GM12801 (cell line): ENCODE data around the gene KCNMA1.

Experiments
- TF ChIP-seq, protein P1 (sequence below): IDR thresholded peaks from one replicate; pipeline ENCODE4 v1.5.1; 2011; ENCODE audit warnings: control low read depth; ENCODE audit not compliant: insufficient read length; ENCODE audit errors: extremely low read depth

KCNMA1 gene

DNA sequence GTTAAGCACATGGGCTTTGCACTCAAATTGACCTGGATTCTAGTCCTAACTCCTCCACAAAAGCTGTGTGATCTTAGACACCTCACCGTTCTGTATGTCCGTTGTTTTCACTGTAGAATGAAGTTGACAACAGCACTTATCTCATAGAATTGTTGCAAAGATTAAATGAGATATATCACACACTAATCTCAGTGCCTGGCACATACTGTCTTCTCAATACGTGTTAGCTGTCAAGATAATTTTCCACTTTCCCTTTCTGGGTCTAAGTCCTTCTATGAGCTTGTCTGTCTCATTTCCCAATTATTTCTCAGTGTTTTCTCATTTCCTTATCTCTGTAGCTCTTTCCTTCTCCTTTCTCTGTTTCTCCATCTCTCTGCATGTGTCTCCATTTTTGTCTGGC, 296.6 kb downstream of the KCNMA1 start:
- TF ChIP-seq, protein P1, sequence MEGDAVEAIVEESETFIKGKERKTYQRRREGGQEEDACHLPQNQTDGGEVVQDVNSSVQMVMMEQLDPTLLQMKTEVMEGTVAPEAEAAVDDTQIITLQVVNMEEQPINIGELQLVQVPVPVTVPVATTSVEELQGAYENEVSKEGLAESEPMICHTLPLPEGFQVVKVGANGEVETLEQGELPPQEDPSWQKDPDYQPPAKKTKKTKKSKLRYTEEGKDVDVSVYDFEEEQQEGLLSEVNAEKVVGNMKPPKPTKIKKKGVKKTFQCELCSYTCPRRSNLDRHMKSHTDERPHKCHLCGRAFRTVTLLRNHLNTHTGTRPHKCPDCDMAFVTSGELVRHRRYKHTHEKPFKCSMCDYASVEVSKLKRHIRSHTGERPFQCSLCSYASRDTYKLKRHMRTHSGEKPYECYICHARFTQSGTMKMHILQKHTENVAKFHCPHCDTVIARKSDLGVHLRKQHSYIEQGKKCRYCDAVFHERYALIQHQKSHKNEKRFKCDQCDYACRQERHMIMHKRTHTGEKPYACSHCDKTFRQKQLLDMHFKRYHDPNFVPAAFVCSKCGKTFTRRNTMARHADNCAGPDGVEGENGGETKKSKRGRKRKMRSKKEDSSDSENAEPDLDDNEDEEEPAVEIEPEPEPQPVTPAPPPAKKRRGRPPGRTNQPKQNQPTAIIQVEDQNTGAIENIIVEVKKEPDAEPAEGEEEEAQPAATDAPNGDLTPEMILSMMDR: no peak

DNA sequence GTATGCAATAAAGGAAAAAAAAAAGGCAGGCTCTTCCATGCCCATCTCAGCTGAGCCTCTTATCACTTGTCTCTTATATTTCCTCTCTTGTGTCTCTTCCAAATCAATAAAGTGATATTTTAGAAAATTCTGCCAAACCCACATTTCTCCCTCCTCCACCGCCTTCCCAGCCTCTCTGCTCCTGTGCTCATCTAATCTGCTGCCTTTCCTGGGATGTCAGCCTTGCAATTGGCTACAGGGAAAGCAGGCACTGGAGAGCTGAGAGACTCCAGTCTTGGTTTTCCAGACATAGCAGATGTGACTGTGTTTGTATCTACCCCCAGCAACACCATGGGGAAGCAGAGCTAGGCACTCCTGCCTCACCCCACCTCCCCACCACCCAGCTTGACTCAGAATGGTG, 298.4 kb downstream of the KCNMA1 start:
- TF ChIP-seq, protein P1: no peak

DNA sequence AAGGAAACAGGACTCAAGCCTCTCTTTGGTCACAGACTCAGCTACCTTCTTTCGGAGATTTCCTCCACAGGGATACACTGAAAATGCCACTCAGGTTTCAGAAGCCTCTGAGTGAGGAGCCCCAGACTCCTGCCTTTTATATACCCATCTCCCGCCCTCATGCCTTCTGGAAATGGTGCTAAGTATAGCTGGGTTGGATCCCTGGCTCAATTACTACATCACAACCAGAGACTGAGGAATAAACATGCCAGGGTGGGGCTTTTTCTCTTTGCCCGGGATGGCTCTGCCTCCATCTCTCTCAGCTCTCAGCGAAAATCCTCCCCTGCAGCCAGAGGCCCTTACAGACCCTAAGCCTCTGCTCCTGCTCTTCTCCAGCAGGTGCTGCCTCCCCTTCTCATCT, 299.5 kb downstream of the KCNMA1 start:
- TF ChIP-seq, protein P1: no peak

DNA sequence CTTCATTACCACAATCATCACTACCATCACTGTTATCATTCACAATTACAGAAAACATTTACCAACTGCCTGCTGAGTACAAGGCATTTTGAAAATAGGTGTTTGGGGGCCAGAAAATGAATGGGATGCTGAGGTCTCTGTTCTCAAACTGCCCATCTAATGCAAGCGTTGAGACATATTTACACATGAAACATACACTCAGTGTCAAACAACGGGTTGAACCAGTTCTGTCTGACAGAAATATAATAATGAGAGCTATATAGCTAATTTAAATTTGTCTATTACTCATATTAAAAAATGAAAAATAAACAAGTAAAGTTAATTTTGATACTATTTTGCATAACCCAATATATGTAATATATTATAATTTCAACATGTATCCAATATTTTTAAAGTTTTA, 303.1 kb downstream of the KCNMA1 start:
- TF ChIP-seq, protein P1: no peak

DNA sequence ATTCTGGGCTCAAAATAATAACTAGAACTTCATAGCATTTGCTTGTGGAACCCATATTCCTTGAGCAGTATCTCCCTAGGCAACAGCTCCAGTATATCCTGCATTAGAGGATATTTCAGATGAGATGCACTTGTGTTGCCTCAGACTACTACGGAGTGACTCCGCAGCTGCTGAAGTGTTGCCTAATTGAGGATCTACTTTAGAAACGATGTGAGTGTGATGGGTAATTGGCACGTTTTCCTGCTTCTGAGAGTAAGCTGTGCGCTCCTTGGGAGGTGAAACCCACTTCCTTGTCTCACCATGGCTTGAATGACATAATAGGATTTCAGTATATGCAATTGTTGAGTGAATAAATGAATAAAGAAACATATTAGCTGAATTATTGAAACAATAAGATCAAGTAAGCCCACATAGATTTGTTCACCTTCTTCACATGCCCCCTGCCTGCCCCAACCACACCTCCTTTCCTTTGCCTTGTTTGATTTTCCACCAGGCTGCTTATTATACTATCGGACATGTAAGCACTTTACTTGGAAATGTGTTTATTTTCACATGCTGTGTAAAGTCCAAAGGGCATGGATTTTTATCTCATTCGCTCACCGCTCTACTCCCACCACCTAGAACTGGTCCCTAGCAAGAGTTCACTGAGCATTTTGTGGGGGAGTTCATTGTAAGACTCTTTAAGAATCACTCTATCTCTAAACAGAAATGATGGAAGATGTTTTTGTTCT, 303.8 kb downstream of the KCNMA1 start:
- TF ChIP-seq, protein P1: no peak

DNA sequence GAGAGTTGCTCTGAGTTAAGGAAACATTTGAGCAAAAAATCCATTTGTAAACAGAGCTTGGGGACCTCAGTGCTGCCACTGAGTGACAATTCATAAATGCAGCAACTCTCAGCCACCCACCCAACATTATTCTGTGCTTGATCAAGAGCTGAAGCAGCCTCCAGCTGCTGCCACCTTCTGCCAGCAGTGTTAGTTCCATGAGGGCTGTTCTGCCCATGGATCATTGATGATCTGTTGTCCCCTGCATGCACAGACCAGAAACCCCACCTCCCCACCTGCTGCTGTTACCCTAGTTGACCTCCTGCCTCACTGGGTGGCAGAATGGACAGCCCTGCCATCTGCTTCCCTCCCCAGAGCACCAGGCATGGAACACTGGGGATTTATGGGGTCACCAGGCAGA, 305.4 kb downstream of the KCNMA1 start:
- TF ChIP-seq, protein P1: no peak

DNA sequence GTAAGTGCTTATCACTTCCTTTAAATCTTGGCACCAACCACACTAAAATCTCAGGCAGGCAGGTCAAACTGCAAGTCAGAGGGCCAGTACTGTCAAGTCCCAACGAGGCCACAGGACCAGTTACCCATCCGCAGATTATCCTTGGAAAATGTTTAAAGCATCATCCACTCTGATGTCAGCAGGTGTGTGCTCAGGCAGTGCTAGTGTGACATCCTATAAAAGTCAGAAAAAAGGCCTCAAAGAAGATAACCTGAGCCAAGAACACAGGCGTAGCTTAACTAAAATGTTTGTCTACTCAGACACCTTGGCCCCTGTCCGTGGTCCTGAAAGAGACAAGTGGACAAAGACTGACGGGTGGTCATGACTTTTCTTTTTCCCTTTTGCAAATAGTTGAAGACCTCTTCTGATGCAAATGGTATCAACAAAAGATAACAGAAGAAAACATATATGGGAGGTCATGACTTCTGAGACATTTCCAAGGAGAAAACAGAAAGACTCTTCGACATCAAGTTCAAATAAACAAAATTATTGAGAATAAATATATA, 309.3 kb downstream of the KCNMA1 start:
- TF ChIP-seq, protein P1: no peak
